GM12878 (cell line): ENCODE results near the gene DNAH2. TPM values are rescaled to one million over a fixed set of nuclear protein-coding genes. Genes with fewer than 3 reads are reported as not detected.

Experiments used
- ATAC-seq: fragments of 200-7000 bp; cut with Tn5 transposase; 3 replicates; pipeline ENCODE4 v1.9.1; 2020; ENCODE audit warnings: mild to moderate bottlenecking, moderate library complexity
- BruUV-seq: library from RNA; stranded (reverse); fragments of 400-500 nt; replicated peaks from 2 replicates; lab custom pipeline; 2021; lab: Mats Ljungman, UMichigan
- CTCF ChIA-PET: fragments of 300-600 bp; sonication (Branson Sonifier 250); formaldehyde crosslinking; extraction: SDS; loops from one replicate; lab custom pipeline; 2021; ENCODE audit warnings: inconsistent platforms; lab: Yijun Ruan, JAX
- POLR2A ChIA-PET: fragments of 350-600 bp; formaldehyde crosslinking; extraction: SDS; loops from one replicate; lab custom pipeline; 2021; ENCODE audit warnings: inconsistent platforms; lab: Charles Lee
- RAD21 ChIA-PET: fragments of 300-600 bp; sonication (Branson Sonifier 250); formaldehyde crosslinking; loops from one replicate; lab custom pipeline; 2023; ENCODE audit warnings: antibody characterized with exemption; ENCODE audit not compliant: unreplicated experiment; lab: Charles Lee
- SMC1A ChIA-PET: fragments of 300-600 bp; sonication (Branson Sonifier 250); formaldehyde crosslinking; loops from one replicate; lab custom pipeline; 2023; ENCODE audit not compliant: unreplicated experiment, uncharacterized antibody; lab: Charles Lee
- DNase-seq: peaks from one replicate; pipeline ENCODE4 v3.0.0-alpha.2; 2011; ENCODE audit warnings: low read depth, low spot score
- FAIRE-seq: peaks from 3 replicates; lab custom pipeline; 2011; peaks lifted over from hg19 to GRCh38; lab: Jason Lieb, UNC
- H2AFZ ChIP-seq: 2 replicates; pipeline ENCODE4 v1.6.0; 2011; ENCODE audit warnings: low read depth, low read length, control low read depth; ENCODE audit not compliant: control insufficient read depth
- H3K27ac ChIP-seq: 2 replicates; pipeline ENCODE4 v1.5.1; 2011; ENCODE audit warnings: control low read depth; ENCODE audit not compliant: control insufficient read depth, insufficient read depth
- H3K27me3 ChIP-seq, 2 experiments: replicated peaks in 1 of 2; 2 replicates each; pipeline versions ENCODE4 v1.6.0 to v1.6.1; 2011; ENCODE audit warnings: low read length in 1 of 2; ENCODE audit not compliant: control insufficient read depth in 2 of 2, insufficient read depth in 2 of 2
- H3K36me3 ChIP-seq, 2 experiments: 2 replicates each; pipeline ENCODE4 v1.5.1; 2011; ENCODE audit warnings: low read length in 1 of 2; ENCODE audit not compliant: control insufficient read depth in 2 of 2, insufficient read depth in 2 of 2
- H3K4me1 ChIP-seq: 2 replicates; pipeline ENCODE4 v1.6.1; 2011; ENCODE audit warnings: mild to moderate bottlenecking, low read length, moderate library complexity, mixed read lengths; ENCODE audit not compliant: control insufficient read depth, insufficient read depth
- H3K4me2 ChIP-seq: 2 replicates; pipeline ENCODE4 v1.6.0; 2011; ENCODE audit warnings: control low read depth; ENCODE audit not compliant: control insufficient read depth, insufficient read depth
- H3K4me3 ChIP-seq: fragments of 200-600 bp; sonication (generic); 2 replicates; pipeline ENCODE4 v1.5.1; 2016
- H3K79me2 ChIP-seq: 2 replicates; pipeline ENCODE4 v1.6.0; 2011; ENCODE audit warnings: low read length; ENCODE audit not compliant: control insufficient read depth, insufficient read depth
- H3K9ac ChIP-seq: 2 replicates; pipeline ENCODE4 v1.8.0; 2011; ENCODE audit warnings: low read length, control low read depth, mixed read lengths; ENCODE audit not compliant: control insufficient read depth, insufficient read depth
- H3K9me3 ChIP-seq: replicated peaks from 3 replicates; pipeline ENCODE4 v1.5.1; 2011; ENCODE audit warnings: mild to moderate bottlenecking, low read length; ENCODE audit not compliant: control insufficient read depth, insufficient read depth
- H4K20me1 ChIP-seq: 2 replicates; pipeline ENCODE4 v1.6.0; 2011; ENCODE audit not compliant: control insufficient read depth, insufficient read depth
- FOS ChIP-seq: IDR thresholded peaks from 3 replicates; pipeline ENCODE4 v1.6.1; 2011; ENCODE audit warnings: borderline replicate concordance; ENCODE audit not compliant: insufficient read length; ENCODE audit errors: extremely low read depth
- KLF5 ChIP-seq: fragments of 450-650 bp; IDR thresholded peaks from 2 replicates; pipeline ENCODE4 v1.6.1; 2014; ENCODE audit warnings: mild to moderate bottlenecking; ENCODE audit not compliant: partially characterized antibody
- MTA2 ChIP-seq: fragments of 450-650 bp; IDR thresholded peaks from 2 replicates; pipeline ENCODE4 v1.6.1; 2016; ENCODE audit warnings: low read depth, mild to moderate bottlenecking, moderate library complexity
- NBN ChIP-seq: fragments of 450-650 bp; IDR thresholded peaks from 2 replicates; pipeline ENCODE4 v1.6.1; 2016
- NR2C1 ChIP-seq: fragments of 450-650 bp; IDR thresholded peaks from 2 replicates; pipeline ENCODE4 v1.6.1; 2017; ENCODE audit warnings: antibody characterized with exemption, mild to moderate bottlenecking, moderate library complexity
- NR2C2 ChIP-seq: IDR thresholded peaks from 2 replicates; pipeline ENCODE4 v1.6.1; 2011; ENCODE audit warnings: borderline replicate concordance, low read depth; ENCODE audit not compliant: control insufficient read depth, insufficient read length
- POLR2A ChIP-seq: IDR thresholded peaks from 2 replicates; pipeline ENCODE4 v1.6.1; 2011; ENCODE audit warnings: low read depth, mild to moderate bottlenecking, low read length
- POLR2AphosphoS5 ChIP-seq: IDR thresholded peaks from 2 replicates; pipeline ENCODE4 v1.6.1; 2011; ENCODE audit warnings: mild to moderate bottlenecking, low read length, inconsistent platforms
- POU2F2 ChIP-seq: IDR thresholded peaks from 3 replicates; pipeline ENCODE4 v1.6.1; 2011; ENCODE audit warnings: low read depth, mild to moderate bottlenecking, low read length, borderline replicate concordance
- RAD51 ChIP-seq: fragments of 450-650 bp; IDR thresholded peaks from 2 replicates; pipeline ENCODE4 v1.6.1; 2016; ENCODE audit warnings: moderate library complexity, mild to moderate bottlenecking, inconsistent platforms
- RFX5 ChIP-seq: IDR thresholded peaks from 2 replicates; pipeline ENCODE4 v1.6.1; 2011; ENCODE audit warnings: low read depth, low read length, improper control_type of control experiment
- TARDBP ChIP-seq: IDR thresholded peaks from 2 replicates; pipeline ENCODE4 v1.6.1; 2016; ENCODE audit warnings: borderline replicate concordance
- WGBS: methylation state at CpG from one replicate; pipeline ENCODE4 v1.1.6; 2016; ENCODE audit warnings: low lambda C conversion rate; ENCODE audit not compliant: insufficient replicate concordance, insufficient coverage; ENCODE audit errors: missing lambda C conversion rate; 5-methylcytosine and 5-hydroxymethylcytosine counted together
- in situ Hi-C: fragments of 300-500 bp; cut with MboI; formaldehyde crosslinking; loops from 9 replicates; pipeline ENCODE4 v1.14.3; 2018; ENCODE audit warnings: mixed read lengths
- intact Hi-C: fragments of 100-400 bp; cut with micrococcal nuclease; formaldehyde crosslinking; loops from one replicate; pipeline ENCODE4 v1.14.2; 2022; ENCODE audit not compliant: unreplicated experiment
- polyA plus RNA-seq, 11 experiments: library from polyadenylated mRNA; depleted of rRNA in 4 of 11; unstranded in 6 of 11; stranded (reverse) in 5 of 11; fragments of >200 nt; fragmentation: Nextera tagmentation in 4 of 11; fragmentation: Illumina TruSeq in 1 of 11; extraction: Ambion mirVana in 4 of 11; extraction: Trizol in 1 of 11; gene quantifications; 1 replicate in 1 of 11; 2 replicates in 10 of 11; pipeline versions ENCODE4 v1.2.1 to v1.2.3, GENCODE V29; 2011 to 2016; ENCODE audit warnings: inconsistent platforms in 2 of 11, missing spikeins in 2 of 11, low read depth in 1 of 11
- total RNA-seq, 4 experiments: library from RNA; depleted of rRNA in 3 of 4; stranded (reverse); fragments of >200 nt in 3 of 4; fragmentation: Illumina TruSeq in 1 of 4; extraction: Trizol in 1 of 4; gene quantifications; 2 replicates each; pipeline versions ENCODE4 v1.2.1 to v1.2.3, GENCODE V29; 2013 to 2021
- TF ChIP-seq, protein P1 (sequence below): IDR thresholded peaks from 2 replicates; pipeline ENCODE4 v1.6.1; 2011; ENCODE audit warnings: mild to moderate bottlenecking, low read depth, low read length, moderate library complexity; ENCODE audit not compliant: insufficient replicate concordance
- TF ChIP-seq, protein P2 (sequence below): fragments of 450-650 bp; IDR thresholded peaks from 2 replicates; pipeline ENCODE4 v1.6.1; 2017; ENCODE audit warnings: mild to moderate bottlenecking, low read depth, inconsistent platforms; ENCODE audit not compliant: poor library complexity, severe bottlenecking
- TF ChIP-seq, protein P3 (sequence below), 3 experiments: IDR thresholded peaks in 2 of 3; conservative IDR thresholded peaks in 1 of 3; 2 replicates each; pipeline ENCODE4 v1.5.1; 2011; ENCODE audit warnings: low read depth in 3 of 3, low read length in 3 of 3, mild to moderate bottlenecking in 3 of 3, control low read depth in 2 of 3, moderate library complexity in 2 of 3, inconsistent platforms in 1 of 3, mixed read lengths in 1 of 3; ENCODE audit not compliant: control insufficient read depth in 2 of 3, insufficient read depth in 1 of 3; ENCODE audit errors: extremely low read depth in 1 of 3
- TF ChIP-seq, protein P4 (sequence below): IDR thresholded peaks from 2 replicates; pipeline ENCODE4 v1.6.1; 2011; ENCODE audit warnings: low read depth, low read length, improper control_type of control experiment, borderline replicate concordance

The DNAH2 gene
- total and polyA plus RNA-seq, 10 of the 15 experiments (the other 5 are each of a cell fraction or from before 2014, with no cell fraction given), result not detected

DNA sequence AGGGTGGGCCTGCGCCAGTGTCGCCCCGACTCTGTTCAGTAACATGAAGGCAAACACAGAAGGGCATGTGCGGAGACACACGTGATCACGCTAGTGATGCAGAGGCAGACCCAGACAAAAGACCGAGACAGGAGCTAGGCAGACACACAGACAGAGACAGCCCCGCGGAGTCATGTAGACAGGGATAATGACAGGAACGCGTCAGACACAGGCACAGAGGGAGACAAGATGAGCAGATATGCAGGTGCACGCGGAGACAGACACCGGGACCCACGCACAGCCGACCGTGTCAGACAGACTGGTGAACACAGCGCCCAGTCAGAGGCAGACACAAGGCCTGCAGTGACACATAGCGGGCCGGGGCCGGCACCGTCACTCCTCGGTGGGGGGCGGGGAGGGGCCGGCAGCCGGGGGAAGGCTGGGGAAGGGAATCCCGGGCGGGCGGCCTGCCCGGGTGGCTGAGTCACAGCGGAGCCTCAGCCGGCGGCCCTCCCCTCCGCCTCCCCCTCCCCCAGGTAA is 123.9 kb downstream of the DNAH2 start:
- FAIRE-seq (no peak), DNase-seq (no peak), ATAC-seq (peak; percentile 12)
- ChIA-PET SMC1A (interaction anchor here (0.9 to 1.5 kb wide), 4 partner anchors 8 to 98 kb away, joined by 3 to 5 read pairs (median 3); partner anchors contain the start of gene KDM6B), POLR2A (interaction anchor here (1.0 to 4.1 kb wide), 2 partner anchors 7 to 16 kb away, joined by 5 to 49 read pairs; partner anchors contain the start of genes KDM6B and NAA38), RAD21 (interaction anchor here (1.3 to 2.1 kb wide), 3 partner anchors 9 to 98 kb away, joined by 4 to 8 read pairs (median 6); partner anchors contain the start of gene NAA38), CTCF (interaction anchor here (0.6 to 2.3 kb wide), 7 partner anchors 14 to 216 kb away, joined by 3 to 9 read pairs (median 3); partner anchors contain the start of genes CNTROB, NAA38 and TRAPPC1)
- no TSS peak for BruUV-seq
- H3K4me1 ChIP-seq, result peaks cover 41% of the 10 kb centered on the region
- H2AFZ ChIP-seq, result peak overlapping the region; percentile 62
- peaks cover 4 to 5% of the 10 kb centered on the region in 2 experiments; a peak in 3 of 4 replicates for H3K36me3 ChIP-seq
- no peaks in the 10 kb centered on the region for H3K9me3 ChIP-seq
- in situ Hi-C loops (no loop called here), intact Hi-C loops (no loop called here)
- WGBS, result 16% methylated on average over 23 of the region's 34 CpGs
- H4K20me1 ChIP-seq, result no peaks in the 10 kb centered on the region; the same call in none of the 2 replicates
- peak overlapping the region; percentile 99 for H3K27ac ChIP-seq
- peak overlapping the region; percentile 100 for H3K4me2 ChIP-seq
- H3K4me3 ChIP-seq, result peak overlapping the region; percentile 92
- no peaks in the 10 kb centered on the region for H3K27me3 ChIP-seq
- peak overlapping the region; percentile 97 for H3K9ac ChIP-seq
- peaks cover 63% of the 10 kb centered on the region for H3K79me2 ChIP-seq
- TF ChIP-seq RFX5 (no peak), POLR2AphosphoS5 (peak; percentile 68), TARDBP (no peak), KLF5 (no peak), RAD51 (peak; percentile 81), NR2C1 (no peak), POU2F2 (0 out of 3 replicates have a peak, but pooled peaks have one; percentile 25), NBN (peak; percentile 52; the same call in 1 of the 2 replicates), MTA2 (0 out of 2 replicates have a peak, but pooled peaks have one; percentile 25), FOS (no peak), POLR2A (peak; percentile 70), NR2C2 (no peak)
- TF ChIP-seq, protein P1, sequence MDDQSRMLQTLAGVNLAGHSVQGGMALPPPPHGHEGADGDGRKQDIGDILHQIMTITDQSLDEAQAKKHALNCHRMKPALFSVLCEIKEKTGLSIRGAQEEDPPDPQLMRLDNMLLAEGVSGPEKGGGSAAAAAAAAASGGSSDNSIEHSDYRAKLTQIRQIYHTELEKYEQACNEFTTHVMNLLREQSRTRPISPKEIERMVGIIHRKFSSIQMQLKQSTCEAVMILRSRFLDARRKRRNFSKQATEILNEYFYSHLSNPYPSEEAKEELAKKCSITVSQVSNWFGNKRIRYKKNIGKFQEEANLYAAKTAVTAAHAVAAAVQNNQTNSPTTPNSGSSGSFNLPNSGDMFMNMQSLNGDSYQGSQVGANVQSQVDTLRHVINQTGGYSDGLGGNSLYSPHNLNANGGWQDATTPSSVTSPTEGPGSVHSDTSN, result no peak
- TF ChIP-seq, protein P2, sequence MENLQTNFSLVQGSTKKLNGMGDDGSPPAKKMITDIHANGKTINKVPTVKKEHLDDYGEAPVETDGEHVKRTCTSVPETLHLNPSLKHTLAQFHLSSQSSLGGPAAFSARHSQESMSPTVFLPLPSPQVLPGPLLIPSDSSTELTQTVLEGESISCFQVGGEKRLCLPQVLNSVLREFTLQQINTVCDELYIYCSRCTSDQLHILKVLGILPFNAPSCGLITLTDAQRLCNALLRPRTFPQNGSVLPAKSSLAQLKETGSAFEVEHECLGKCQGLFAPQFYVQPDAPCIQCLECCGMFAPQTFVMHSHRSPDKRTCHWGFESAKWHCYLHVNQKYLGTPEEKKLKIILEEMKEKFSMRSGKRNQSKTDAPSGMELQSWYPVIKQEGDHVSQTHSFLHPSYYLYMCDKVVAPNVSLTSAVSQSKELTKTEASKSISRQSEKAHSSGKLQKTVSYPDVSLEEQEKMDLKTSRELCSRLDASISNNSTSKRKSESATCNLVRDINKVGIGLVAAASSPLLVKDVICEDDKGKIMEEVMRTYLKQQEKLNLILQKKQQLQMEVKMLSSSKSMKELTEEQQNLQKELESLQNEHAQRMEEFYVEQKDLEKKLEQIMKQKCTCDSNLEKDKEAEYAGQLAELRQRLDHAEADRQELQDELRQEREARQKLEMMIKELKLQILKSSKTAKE, result peak; percentile 82
- TF ChIP-seq, protein P3, sequence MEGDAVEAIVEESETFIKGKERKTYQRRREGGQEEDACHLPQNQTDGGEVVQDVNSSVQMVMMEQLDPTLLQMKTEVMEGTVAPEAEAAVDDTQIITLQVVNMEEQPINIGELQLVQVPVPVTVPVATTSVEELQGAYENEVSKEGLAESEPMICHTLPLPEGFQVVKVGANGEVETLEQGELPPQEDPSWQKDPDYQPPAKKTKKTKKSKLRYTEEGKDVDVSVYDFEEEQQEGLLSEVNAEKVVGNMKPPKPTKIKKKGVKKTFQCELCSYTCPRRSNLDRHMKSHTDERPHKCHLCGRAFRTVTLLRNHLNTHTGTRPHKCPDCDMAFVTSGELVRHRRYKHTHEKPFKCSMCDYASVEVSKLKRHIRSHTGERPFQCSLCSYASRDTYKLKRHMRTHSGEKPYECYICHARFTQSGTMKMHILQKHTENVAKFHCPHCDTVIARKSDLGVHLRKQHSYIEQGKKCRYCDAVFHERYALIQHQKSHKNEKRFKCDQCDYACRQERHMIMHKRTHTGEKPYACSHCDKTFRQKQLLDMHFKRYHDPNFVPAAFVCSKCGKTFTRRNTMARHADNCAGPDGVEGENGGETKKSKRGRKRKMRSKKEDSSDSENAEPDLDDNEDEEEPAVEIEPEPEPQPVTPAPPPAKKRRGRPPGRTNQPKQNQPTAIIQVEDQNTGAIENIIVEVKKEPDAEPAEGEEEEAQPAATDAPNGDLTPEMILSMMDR (IDR thresholded peaks at IDR 0.05 in 2 of 3, conservative IDR thresholded peaks at IDR 0.05 in 1 of 3; ENCODE audit: control insufficient read depth in 2 of 3, extremely low read depth in 1 of 3, insufficient read depth in 1 of 3, low read depth in 3 of 3, low read length in 3 of 3), result peak in 2 of 3 experiments; percentile 11 to 54; a peak in 3 of 6 replicates
- TF ChIP-seq, protein P4, sequence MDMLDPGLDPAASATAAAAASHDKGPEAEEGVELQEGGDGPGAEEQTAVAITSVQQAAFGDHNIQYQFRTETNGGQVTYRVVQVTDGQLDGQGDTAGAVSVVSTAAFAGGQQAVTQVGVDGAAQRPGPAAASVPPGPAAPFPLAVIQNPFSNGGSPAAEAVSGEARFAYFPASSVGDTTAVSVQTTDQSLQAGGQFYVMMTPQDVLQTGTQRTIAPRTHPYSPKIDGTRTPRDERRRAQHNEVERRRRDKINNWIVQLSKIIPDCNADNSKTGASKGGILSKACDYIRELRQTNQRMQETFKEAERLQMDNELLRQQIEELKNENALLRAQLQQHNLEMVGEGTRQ, result peak; percentile 33; the same call in 1 of the 2 replicates
